NCI-H82 treated with DMSO at 0.1 percent for 48 hours (cell line): Measurements from ENCODE around the gene CELF6.
A peak's percentile ranks its signal among the peaks of the same experiment; 100 is the strongest.
"Not testable (repeated sequence)": the region's sequence is repeated elsewhere in the genome, so short reads cannot be mapped to it uniquely, and the experiment has no call there.

ENCODE experiments used
- DNase-seq: peaks from one replicate; lab custom pipeline; 2025; ENCODE audit not compliant: unreplicated experiment; lab: John Stamatoyannopoulos, UW

CELF6 gene

DNA sequence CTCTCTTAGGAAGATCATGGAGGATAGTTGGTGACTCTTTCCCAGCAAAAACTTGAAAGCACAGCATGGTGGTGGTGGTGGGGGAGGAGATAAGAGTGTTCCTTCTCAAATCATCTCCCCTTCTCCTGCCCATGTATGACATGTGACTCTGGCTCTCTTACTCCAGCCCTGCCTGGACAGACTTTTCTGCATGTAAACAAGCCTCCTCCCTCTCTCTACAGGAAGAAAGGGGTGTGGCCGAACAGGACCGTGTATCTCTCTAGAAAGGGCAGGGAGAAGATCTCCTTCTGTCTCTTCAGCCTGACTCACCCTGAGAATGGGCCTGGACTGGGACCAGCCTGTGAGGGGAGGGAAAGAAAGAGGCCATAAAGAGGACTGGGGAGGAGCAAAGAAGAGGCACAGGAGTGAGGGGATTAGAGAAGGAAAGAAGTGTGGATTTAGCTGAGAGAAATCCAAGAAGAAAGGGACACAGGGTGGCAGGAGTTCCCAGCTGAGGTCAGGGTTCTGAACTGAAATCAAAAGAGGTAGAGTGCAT lies 1.5 kb downstream of the CELF6 start:
- DNase-seq = peak; percentile 10

- peak; percentile 93 for DNase-seq
Observed at GRCh38 chr15:72315706-72316370, 4.1 kb downstream of the CELF6 start.

DNA sequence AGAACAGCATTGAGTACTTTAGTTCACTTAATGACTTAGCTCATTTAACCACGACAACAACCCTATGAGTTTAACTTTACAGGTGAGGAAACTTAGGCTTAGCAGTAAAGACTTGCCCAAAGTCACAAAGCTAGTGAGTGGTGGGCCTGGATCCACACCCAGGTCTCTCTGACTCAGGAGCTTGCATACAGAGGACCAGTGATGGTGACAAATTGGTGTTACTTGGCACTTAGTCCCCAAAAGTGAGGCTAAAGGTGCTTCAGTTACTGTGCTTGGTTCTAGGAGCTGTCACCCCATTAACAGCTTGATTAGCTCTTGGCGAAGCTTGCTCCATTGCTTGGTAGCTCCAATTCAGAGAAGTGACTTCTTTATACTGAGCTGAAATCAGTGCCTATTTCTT lies 6.1 kb downstream of the CELF6 start:
- DNase-seq = no peak

DNA sequence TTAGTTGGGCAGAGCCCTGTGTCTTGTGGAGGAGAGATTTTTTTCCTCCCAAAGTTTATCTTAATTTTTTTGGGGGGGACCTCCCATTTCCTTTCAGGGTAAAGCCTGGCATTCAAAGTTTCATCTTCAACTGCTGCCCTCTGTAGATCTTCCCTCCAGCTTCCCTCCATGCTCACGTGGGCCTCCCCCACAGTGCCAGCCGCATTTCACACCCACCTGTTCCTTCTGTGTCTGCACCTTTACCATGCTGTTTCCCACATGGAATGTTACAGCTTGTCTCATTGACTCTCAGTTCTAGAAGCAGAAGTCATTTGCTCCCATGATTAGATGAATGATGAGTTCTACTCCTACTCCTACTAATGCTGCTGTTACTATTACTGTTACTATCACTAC lies 6.5 kb downstream of the CELF6 start:
- no peak for DNase-seq

GRCh38 chr15:72312605-72313447 lies 7.1 kb downstream of the CELF6 start:
- DNase-seq = peak; percentile 18

DNA sequence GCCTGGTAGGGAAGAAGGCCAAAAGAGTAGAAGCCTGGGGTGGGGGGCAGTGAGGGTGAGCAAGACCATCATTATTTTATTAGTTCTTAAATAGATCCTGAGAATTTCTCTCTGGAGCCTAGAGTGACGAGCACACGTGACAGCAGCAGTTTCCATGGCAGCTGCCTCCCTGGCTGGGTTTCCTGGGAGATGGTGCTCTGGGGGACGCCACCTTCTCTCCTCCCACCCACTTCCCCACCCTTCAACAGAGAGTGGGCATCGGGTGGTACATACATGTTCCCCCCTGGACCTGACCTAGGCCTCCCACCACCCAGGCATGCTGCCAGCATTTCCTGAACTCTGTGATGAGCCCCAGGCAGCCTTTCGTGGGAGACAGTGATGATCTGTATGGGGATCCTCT lies 12.9 kb downstream of the CELF6 start:
- DNase-seq = no peak

GRCh38 chr15:72306211-72306785 lies 13.7 kb downstream of the CELF6 start:
- no peak for DNase-seq

GRCh38 chr15:72304596-72304995 lies 15.4 kb downstream of the CELF6 start:
- no peak for DNase-seq

- DNase-seq = no peak
Observed at GRCh38 chr15:72302955-72303354, 17.0 kb downstream of the CELF6 start.

DNA sequence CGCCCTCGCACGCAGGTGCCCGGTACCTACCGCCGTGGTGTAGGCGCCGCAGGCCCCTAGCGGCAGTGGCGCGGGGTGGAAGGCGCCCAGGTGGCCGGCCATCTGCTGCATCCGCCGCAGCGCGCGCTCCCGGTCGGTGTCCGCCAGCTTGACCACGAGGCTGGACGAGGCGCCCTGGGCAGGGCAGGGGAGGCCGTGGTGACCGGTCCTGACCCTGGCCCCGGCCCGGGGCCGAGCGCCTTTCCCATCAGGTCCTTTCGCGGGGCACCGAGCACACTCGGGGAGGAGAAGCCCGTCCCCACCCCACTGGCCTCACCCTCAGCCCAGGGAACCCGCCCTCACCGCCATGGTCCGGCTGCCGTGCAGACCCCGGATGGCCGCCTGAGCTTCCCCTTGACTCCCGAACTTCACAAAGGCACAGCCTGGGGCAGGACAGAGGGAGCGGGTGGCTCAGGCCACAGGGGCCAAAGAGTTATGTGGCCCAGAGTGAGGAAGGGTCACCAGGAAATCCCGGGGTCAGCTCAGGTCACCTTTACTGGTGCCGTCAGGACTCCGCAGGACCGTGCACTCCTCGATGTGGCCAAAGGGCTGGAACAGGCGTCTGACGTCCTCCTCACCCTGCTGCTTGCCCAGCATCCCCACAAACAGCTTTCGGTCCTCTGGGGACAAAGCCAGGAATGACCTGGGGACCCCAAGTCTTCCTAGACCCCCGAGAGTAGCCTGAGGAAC lies 30.2 kb downstream of the CELF6 start:
- DNase-seq = no peak

- no peak for DNase-seq
Observed at GRCh38 chr15:72288796-72289596, 31.0 kb downstream of the CELF6 start.

GRCh38 chr15:72285927-72286516 lies 33.9 kb downstream of the CELF6 start:
- peak; percentile 18 for DNase-seq

DNA sequence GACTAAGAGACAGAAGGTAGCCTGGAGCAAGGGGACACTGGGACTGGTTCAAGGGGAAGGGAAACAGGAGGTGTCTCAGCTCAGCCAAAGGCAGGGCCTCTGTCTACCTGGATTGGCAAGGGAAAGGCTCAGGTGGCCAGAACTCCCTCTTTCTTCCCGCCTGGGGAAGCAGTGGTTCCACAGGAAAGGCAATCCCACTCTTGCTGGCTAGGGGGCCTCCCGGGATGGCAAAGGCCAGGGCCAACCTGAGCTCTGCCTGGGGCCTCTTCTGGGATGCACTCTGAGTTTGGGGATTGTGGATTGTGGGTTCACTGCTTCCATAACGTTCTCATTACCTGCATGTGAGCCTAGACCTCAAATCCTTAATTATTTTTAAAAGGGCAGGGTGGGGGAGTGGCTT lies 34.6 kb downstream of the CELF6 start:
- DNase-seq = no peak

GRCh38 chr15:72284781-72285180 lies 35.2 kb downstream of the CELF6 start:
- no peak for DNase-seq

DNA sequence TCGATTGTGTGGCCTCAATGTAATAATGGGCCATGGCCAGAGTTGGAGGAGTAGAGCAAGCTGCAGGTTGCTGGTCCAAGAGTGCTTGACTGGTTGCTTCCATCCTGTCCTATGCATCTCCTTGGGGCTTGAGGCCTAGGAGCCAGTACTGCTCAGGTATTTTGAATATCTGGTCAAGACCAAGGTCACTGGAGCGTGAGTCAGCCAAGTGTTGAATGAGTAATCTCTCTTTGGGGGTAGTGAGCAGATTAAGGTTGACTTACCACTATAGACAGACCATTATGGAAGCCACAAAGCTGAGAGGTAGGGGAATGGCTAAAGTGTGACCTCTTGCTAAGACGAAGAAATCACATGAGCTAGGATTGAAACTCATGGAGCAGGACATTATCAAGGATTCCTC lies 38.2 kb downstream of the CELF6 start:
- DNase-seq = no peak

DNA sequence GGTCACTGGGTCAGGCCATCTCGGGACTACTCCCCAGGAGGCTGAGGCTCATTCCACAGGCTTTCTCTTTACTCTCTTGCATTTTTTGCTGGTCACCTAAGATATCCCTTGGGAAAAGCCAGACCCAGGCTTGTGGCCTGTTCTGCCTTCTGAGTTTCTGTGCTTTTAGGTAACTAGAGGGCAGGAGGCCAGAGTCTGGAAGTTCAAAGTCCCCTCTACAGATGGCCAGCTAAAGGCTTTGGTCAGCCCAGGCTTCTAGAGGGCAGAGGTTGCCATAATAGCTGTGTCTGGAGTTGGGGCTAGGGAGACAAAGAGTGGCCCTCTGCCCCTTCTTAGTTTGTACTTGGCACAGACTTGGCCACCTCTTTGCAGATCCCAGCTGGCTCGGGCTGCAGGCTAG lies 39.2 kb downstream of the CELF6 start:
- DNase-seq = no peak

DNA sequence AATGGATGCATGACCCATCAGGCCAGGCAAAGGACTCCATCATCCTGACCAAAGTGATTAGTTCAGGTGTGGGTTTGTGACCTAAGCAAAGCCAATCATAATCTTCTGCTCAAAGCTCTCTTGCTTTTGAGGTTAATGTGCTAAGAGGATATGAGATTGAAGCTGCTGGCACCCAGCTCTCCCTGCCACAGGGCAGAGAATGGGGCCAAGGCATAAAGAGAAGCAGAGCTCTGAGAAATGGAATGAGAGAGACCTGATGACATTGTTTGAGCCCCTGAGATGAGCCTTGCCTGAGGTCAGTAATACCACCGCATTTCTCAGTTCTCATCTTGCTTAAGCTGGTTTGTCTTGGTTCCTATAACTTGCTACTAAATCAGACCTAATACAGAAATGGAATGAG lies 41.2 kb downstream of the CELF6 start:
- DNase-seq = no peak

DNA sequence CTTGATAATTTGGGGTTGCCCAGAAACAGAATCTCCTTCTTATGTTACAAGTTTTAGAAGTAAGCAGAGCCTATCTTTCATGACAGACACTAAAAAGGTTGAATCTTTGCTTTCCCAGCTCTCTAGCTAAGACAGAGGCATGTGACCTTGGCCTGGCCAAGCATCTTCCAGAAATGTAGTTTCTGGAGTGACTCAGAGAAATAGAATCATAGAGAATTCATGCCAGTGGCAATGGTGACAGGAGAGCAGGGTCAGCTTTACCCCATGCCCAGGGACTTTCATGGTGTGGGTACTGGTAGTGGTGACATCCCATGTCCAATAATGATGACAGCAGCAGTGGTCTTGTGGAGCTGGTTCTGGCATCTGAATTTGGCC lies 43.6 kb downstream of the CELF6 start:
- DNase-seq = no peak

- not testable (repeated sequence) for DNase-seq
Observed at GRCh38 chr15:72275635-72276325, 44.2 kb downstream of the CELF6 start.

DNA sequence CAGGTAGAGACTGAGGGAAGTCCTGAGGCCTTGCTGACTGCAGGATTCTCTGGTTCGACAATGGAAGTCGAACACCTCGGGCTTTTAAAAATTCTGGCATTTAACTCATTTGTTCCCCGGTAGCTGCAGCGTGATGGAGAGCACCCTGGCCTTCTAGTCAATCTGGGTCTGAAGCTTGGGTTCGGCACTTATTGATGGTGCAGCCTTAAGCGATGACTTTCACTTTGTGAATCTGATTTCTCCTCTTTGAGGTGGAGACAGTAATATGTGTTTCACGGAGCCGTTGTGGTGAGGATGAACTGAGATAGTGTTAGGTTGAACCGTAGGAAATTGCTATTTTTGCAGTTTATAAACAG lies 47.0 kb downstream of the CELF6 start:
- no peak for DNase-seq
